Gastroesophageal sphincter (tissue), 4 donors: ENCODE results near the gene BRAT1. TPM values are rescaled to one million over a fixed set of nuclear protein-coding genes. Genes with fewer than 3 reads are reported as not detected.

Source experiments
- ATAC-seq: fragments of 150-250 bp; one replicate; pipeline ENCODE4 v1.9.1; 2016; ENCODE audit warnings: mild to moderate bottlenecking, moderate library complexity
- H3K27ac ChIP-seq, 4 donors: fragments of 200-600 bp; sonication (generic) in 3 of 4; 1 replicate in 3 of 4; 2 replicates in 1 of 4; pipeline ENCODE4 v1.5.1; 2016 to 2019
- H3K27me3 ChIP-seq: fragments of 200-600 bp; sonication (generic); one replicate; pipeline ENCODE4 v1.5.1; 2019
- H3K36me3 ChIP-seq, 2 donors: fragments of 200-600 bp; sonication (generic); one replicate each; pipeline ENCODE4 v1.5.1; 2019; ENCODE audit warnings: control low read depth in 1 of 2
- H3K4me1 ChIP-seq, 3 donors: fragments of 200-600 bp; sonication (generic); 1 replicate in 2 of 3; 2 replicates in 1 of 3; pipeline ENCODE4 v1.5.1; 2016 to 2019; ENCODE audit warnings: control low read depth in 2 of 3
- H3K4me3 ChIP-seq, 2 donors: fragments of 200-600 bp; sonication (generic); one replicate each; pipeline ENCODE4 v1.5.1; 2019; ENCODE audit warnings: mild to moderate bottlenecking in 1 of 2, moderate library complexity in 1 of 2
- H3K9me3 ChIP-seq, 3 donors: fragments of 200-600 bp; sonication (generic); one replicate each; pipeline ENCODE4 v1.5.1; 2017 to 2019; ENCODE audit warnings: control low read depth in 2 of 3
- EP300 ChIP-seq: sonication (generic); formaldehyde crosslinking; IDR thresholded peaks from one replicate; pipeline ENCODE4 v1.6.1; 2017; ENCODE audit warnings: antibody characterized with exemption, mild to moderate bottlenecking
- POLR2A ChIP-seq, 2 donors: fragments of 450-650 bp; IDR thresholded peaks; one replicate each; pipeline ENCODE4 v1.6.1; 2017; ENCODE audit warnings: antibody characterized with exemption in 2 of 2, mild to moderate bottlenecking in 2 of 2, moderate library complexity in 1 of 2
- POLR2AphosphoS5 ChIP-seq: sonication (generic); formaldehyde crosslinking; IDR thresholded peaks from one replicate; pipeline ENCODE4 v1.6.1; 2017; ENCODE audit warnings: antibody characterized with exemption
- WGBS, 2 donors: methylation state at CpG; one replicate each; pipeline ENCODE4 v1.1.5; 2018; ENCODE audit warnings: low coverage in 1 of 2; 5-methylcytosine and 5-hydroxymethylcytosine counted together
- total RNA-seq, 4 donors: library from RNA; depleted of rRNA; stranded (reverse); fragments of >200 nt; gene quantifications; one replicate each; pipeline ENCODE4 v1.1.0, GENCODE V29; 2016
- TF ChIP-seq, protein P1 (sequence below), 4 experiments: fragments of 200-600 bp in 2 of 4; fragments of 450-650 bp in 2 of 4; sonication (generic) in 1 of 4; IDR thresholded peaks; one replicate each; pipeline ENCODE4 v1.5.1; 2017 to 2019; ENCODE audit warnings: antibody characterized with exemption in 4 of 4, mild to moderate bottlenecking in 2 of 4, moderate library complexity in 2 of 4

The BRAT1 gene
- total RNA-seq, 4 donors from 2014 or later = 19.9 to 36.0 (median 32.4) TPM

DNA sequence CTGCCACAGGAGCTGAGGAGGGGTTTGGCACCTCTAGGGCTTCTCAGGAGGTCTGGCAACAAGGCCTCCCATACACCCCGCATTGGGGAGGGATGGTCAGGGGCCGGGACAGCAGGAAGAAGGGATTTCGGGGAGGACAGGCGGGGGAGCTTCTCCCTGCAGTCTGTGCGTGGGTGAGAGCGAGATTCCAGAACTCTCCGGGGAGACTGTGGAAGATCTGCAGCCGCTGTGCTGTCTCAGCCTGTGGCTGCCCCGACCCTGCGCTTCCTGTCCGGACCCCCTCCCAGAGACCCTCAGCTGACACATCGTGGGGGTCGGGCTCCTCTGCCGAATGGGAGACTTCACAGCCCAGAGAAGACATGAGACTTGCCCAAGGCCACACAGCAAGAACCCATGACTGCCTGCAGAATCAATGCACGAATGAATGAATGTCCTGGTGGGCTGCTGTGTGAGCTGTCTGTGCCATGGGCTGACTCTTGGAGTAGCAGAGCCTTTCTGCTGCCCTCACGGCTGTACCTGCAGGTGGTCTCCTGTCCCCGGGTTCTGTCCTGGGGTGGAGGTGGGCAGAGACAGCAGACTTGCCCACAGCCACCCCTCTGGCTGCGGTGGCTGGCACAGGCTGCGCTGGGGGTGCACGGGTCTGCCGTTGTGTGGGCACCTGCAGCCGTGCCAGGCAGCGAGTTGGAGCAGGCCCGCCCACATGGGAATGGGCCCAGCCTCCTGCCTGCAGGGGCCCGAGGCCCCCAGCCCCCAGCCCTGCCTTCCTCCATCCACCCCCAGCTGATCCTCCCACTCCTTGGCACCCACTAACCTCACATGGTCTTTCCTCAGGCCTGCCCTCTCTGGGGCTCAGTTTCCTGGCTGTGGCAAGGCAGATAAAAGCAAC lies 52.0 kb downstream of the BRAT1 start:
- H3K9me3 ChIP-seq = no peaks in the 10 kb centered on the region
- H3K4me1 ChIP-seq = peaks cover 0 to 22% (median 0%) of the 10 kb centered on the region in 3 donors
- no peak for ATAC-seq
- 30 to 53% methylated on average over 2 to 3 of the region's 25 CpGs for WGBS, 2 donors
- H3K4me3 ChIP-seq = no peak overlapping the region
- H3K27me3 ChIP-seq = peaks cover 38% of the 10 kb centered on the region
- TF ChIP-seq, protein P1, sequence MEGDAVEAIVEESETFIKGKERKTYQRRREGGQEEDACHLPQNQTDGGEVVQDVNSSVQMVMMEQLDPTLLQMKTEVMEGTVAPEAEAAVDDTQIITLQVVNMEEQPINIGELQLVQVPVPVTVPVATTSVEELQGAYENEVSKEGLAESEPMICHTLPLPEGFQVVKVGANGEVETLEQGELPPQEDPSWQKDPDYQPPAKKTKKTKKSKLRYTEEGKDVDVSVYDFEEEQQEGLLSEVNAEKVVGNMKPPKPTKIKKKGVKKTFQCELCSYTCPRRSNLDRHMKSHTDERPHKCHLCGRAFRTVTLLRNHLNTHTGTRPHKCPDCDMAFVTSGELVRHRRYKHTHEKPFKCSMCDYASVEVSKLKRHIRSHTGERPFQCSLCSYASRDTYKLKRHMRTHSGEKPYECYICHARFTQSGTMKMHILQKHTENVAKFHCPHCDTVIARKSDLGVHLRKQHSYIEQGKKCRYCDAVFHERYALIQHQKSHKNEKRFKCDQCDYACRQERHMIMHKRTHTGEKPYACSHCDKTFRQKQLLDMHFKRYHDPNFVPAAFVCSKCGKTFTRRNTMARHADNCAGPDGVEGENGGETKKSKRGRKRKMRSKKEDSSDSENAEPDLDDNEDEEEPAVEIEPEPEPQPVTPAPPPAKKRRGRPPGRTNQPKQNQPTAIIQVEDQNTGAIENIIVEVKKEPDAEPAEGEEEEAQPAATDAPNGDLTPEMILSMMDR (IDR thresholded peaks at IDR 0.05) = no peak
- no peak for TF ChIP-seq POLR2AphosphoS5
- TF ChIP-seq EP300 = no peak
- TF ChIP-seq POLR2A (IDR thresholded peaks at IDR 0.05) = no peak
- H3K36me3 ChIP-seq = no peaks in the 10 kb centered on the region
- H3K27ac ChIP-seq = no peak overlapping the region

DNA sequence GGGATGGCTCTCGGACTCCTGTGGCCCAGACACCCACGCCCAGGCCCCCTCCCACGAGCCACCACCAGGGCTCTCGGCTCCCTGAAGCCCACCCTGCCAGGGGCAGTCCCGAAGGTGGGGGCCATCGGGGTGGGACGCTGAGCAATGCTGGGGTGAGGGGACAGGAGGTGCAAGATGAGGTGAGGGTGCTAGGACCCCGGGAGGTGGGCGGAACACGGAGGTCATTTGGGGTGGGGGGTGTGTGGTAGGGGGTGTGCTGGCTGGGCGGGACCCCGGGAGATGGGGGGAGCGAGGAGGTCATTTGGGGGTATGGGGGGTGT lies 52.7 kb downstream of the BRAT1 start:
- no peak for ATAC-seq
- Histone ChIP-seq H3K27me3 (peaks cover 45% of the 10 kb centered on the region), H3K9me3 (no peaks in the 10 kb centered on the region), H3K4me3 (no peak overlapping the region), H3K27ac (no peak overlapping the region), H3K4me1 (peaks cover 0 to 22% (median 0%) of the 10 kb centered on the region in 3 donors), H3K36me3 (no peaks in the 10 kb centered on the region)
- TF ChIP-seq, protein P1 (IDR thresholded peaks at IDR 0.05) = no peak
- no peak for TF ChIP-seq EP300
- no peak for TF ChIP-seq POLR2AphosphoS5
- no peak for TF ChIP-seq POLR2A (IDR thresholded peaks at IDR 0.05)
- 20% methylated on average over 1 of the region's 13 CpGs; no CpG with 5 or more reads in 1 of the 2 donors for WGBS, 2 donors

DNA sequence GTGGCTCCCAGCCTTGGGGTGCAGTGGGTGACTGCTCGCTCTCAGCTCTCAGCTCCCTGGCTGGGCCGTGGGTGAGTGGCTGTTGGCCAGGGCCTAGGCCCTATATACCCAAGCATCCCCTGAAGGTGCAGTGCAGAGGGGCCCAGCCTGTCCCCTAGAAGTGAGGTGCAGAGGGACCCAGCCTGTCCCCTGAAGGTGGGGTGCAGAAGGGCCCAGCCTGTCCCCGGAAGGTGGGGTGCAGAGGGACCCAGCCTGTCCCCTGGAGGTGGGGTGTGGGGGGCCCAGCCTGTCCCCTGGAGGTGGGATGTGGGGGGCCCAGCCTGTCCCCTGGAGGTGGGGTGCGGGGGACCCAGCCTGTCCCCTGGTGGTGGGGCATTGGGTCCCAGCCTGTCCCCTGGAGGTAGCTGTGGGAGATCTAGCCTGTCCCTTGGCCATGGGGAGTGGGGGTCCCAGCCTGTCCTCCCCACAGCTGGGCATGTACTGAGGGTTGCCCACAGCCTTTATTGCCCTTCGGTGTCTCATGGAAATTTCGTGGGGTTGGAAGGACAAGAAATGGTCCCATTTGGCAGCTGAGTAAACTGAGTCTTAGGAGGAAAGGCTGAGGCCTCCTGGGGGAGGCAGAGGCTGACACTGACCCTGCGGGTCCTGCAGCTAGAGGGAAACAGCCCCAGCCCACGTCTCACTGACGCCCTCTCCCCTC lies 53.2 kb downstream of the BRAT1 start:
- H3K4me1 ChIP-seq = peaks cover 0 to 21% (median 0%) of the 10 kb centered on the region in 3 donors
- TF ChIP-seq POLR2A (IDR thresholded peaks at IDR 0.05) (no peak), POLR2AphosphoS5 (no peak), EP300 (no peak)
- TF ChIP-seq, protein P1 (IDR thresholded peaks at IDR 0.05) = no peak
- H3K27ac ChIP-seq = no peak overlapping the region
- ATAC-seq = no peak
- no peaks in the 10 kb centered on the region for H3K9me3 ChIP-seq
- H3K27me3 ChIP-seq = peaks cover 50% of the 10 kb centered on the region
- H3K36me3 ChIP-seq = no peaks in the 10 kb centered on the region
- WGBS, 2 donors = 67% methylated on average over 2 of the region's 9 CpGs; no CpG with 5 or more reads in 1 of the 2 donors
- H3K4me3 ChIP-seq = no peak overlapping the region

DNA sequence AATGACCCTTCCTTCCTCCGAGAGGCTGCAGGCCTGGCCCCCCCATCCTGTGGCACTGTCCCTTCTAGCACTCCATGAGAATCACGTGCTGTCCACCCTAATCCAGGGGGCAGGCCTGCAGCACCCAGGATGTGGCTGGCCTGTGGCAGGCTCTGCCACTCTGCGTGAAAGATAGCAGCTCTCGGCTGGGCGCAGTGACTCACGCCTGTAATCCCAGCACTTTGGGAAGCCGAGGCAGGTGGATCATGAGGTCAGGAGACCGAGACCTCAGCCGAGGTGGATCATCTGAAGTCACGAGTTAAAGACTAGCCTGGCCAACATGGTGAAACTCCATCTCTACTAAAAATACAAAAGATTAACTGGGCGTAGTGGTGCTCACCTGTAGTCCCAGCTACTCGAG lies 54.6 kb downstream of the BRAT1 start:
- Histone ChIP-seq H3K4me1 (peaks cover 0 to 21% (median 0%) of the 10 kb centered on the region in 3 donors), H3K27ac (no peak overlapping the region), H3K27me3 (peaks cover 64% of the 10 kb centered on the region), H3K36me3 (no peaks in the 10 kb centered on the region), H3K4me3 (no peak overlapping the region), H3K9me3 (no peaks in the 10 kb centered on the region)
- WGBS, 2 donors = 100% methylated on average over 1 of the region's 12 CpGs
- ATAC-seq = no peak
- TF ChIP-seq POLR2A (IDR thresholded peaks at IDR 0.05) = no peak
- TF ChIP-seq, protein P1 (IDR thresholded peaks at IDR 0.05) = no peak
- TF ChIP-seq POLR2AphosphoS5 = no peak
- TF ChIP-seq EP300 = no peak
